GM12865 (cell line): Measurements from ENCODE around the gene COX6A2.

Experiments
- DNase-seq: peaks from one replicate; pipeline ENCODE4 v3.0.0; 2010; ENCODE audit warnings: low read depth
- H3K4me3 ChIP-seq: 2 replicates; pipeline ENCODE4 v1.5.1; 2011; ENCODE audit warnings: mild to moderate bottlenecking, low read depth, low read length, control low read depth
- TF ChIP-seq, protein P1 (sequence below): IDR thresholded peaks from 2 replicates; pipeline ENCODE4 v1.5.1; 2011; ENCODE audit warnings: low read length, control low read depth, low read depth, inconsistent platforms; ENCODE audit not compliant: insufficient read depth; ENCODE audit errors: missing control alignments

COX6A2 gene

GRCh38 chr16:31412750-31413149, 15.4 kb downstream of the COX6A2 start:
- no peak for DNase-seq
- TF ChIP-seq, protein P1, sequence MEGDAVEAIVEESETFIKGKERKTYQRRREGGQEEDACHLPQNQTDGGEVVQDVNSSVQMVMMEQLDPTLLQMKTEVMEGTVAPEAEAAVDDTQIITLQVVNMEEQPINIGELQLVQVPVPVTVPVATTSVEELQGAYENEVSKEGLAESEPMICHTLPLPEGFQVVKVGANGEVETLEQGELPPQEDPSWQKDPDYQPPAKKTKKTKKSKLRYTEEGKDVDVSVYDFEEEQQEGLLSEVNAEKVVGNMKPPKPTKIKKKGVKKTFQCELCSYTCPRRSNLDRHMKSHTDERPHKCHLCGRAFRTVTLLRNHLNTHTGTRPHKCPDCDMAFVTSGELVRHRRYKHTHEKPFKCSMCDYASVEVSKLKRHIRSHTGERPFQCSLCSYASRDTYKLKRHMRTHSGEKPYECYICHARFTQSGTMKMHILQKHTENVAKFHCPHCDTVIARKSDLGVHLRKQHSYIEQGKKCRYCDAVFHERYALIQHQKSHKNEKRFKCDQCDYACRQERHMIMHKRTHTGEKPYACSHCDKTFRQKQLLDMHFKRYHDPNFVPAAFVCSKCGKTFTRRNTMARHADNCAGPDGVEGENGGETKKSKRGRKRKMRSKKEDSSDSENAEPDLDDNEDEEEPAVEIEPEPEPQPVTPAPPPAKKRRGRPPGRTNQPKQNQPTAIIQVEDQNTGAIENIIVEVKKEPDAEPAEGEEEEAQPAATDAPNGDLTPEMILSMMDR = no peak
- H3K4me3 ChIP-seq = no peak overlapping the region

GRCh38 chr16:31411024-31411844, 16.9 kb downstream of the COX6A2 start:
- DNase-seq = no peak
- TF ChIP-seq, protein P1 = no peak
- H3K4me3 ChIP-seq = no peak overlapping the region

DNA sequence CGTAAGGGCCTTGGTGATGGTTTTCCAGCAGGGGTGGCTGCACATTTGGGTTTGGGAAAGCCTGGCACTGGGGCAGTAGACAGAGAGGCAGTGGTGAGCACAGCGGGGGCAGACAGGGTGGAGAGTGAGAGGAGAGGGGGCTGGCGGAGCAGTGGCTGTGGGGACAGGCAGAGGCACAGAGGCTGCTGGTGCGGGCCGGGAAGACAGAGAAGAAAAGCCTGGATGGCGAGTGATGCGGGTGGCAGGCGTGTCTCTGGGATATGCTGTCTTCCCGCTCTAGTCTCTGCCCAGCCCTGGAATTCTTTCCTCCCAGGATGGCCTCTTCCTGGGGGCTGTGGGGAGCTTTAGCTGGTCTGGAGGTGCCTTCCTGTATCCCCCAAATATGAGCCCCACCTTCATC, 18.1 kb downstream of the COX6A2 start:
- TF ChIP-seq, protein P1 = no peak
- no peak overlapping the region for H3K4me3 ChIP-seq

DNA sequence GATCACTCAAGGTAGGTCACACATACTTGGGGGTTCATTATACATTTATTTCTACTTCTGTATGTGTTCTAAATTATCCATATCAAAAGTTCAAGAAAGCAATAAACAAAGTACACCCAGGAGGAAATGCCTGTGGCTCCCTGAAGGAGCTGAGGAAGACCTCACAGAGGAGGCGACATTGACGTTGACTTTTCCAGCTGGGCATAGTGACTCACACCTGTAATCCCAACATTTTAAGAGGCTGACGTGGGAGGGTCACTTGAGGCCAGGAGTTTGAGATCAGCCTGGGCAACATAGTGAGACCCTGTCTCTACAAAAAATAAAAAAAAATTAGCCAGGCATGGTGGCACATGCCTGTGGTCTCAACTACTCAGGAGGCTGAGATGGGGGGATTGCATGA, 18.7 kb downstream of the COX6A2 start:
- no peak overlapping the region for H3K4me3 ChIP-seq
- TF ChIP-seq, protein P1 = no peak
- DNase-seq = no peak

More for the DNA sequence above, 18.1 kb downstream of the COX6A2 start:
- no peak for DNase-seq

DNA sequence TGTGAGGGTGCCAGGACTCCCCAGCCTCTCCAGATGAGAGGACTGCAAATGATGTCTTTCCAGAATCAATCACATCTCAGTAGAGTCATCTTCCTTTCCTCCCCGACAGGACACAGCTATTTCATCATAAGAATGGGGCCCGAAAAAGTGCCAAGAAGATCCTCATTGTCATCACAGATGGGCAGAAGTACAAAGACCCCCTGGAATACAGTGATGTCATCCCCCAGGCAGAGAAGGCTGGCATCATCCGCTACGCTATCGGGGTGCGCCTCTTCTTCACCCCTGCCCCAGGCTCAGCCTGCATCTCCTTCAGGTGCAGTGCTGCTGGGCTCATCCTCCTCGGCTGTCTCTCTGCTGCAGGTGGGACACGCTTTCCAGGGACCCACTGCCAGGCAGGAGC, 20.8 kb downstream of the COX6A2 start:
- no peak overlapping the region for H3K4me3 ChIP-seq
- DNase-seq = no peak
- TF ChIP-seq, protein P1 = no peak

GRCh38 chr16:31404353-31405064, 23.7 kb downstream of the COX6A2 start:
- TF ChIP-seq, protein P1 = no peak
- DNase-seq = peak; percentile 11
- peak overlapping the region; percentile 32 for H3K4me3 ChIP-seq
